ENCODE data around the gene FSHB.
"Not testable (repeated sequence)": the region's sequence is repeated elsewhere in the genome, so short reads cannot be mapped to it uniquely, and the experiment has no call there.

The FSHB gene

GRCh38 chr11:30245621-30246020, 14.8 kb downstream of the FSHB start:
- Mint-ChIP-seq H3K27me3 (peaks cover 4% of the 10 kb centered on the region), H3K9me3 (no peaks in the 10 kb centered on the region), H3K4me3 (no peak overlapping the region), H3K27ac (no peak overlapping the region), H3K36me3 (ENCODE audit: low read depth) (no peaks in the 10 kb centered on the region), H3K4me1 (peaks cover 5% of the 10 kb centered on the region)
- no peak for ATAC-seq
- no peak for DNase-seq

- Mint-ChIP-seq H3K4me1 (peaks cover 7% of the 10 kb centered on the region), H3K27ac (no peak overlapping the region), H3K9me3 (no peaks in the 10 kb centered on the region), H3K4me3 (no peak overlapping the region), H3K36me3 (ENCODE audit: low read depth) (no peaks in the 10 kb centered on the region), H3K27me3 (peaks cover 6% of the 10 kb centered on the region)
- DNase-seq = no peak
- no peak for ATAC-seq
Observed at GRCh38 chr11:30254307-30255298, 23.8 kb downstream of the FSHB start.

- H3K36me3 Mint-ChIP-seq (ENCODE audit: low read depth) = no peaks in the 10 kb centered on the region
- H3K4me1 Mint-ChIP-seq = peaks cover 7% of the 10 kb centered on the region
- no peak overlapping the region for H3K27ac Mint-ChIP-seq
- H3K9me3 Mint-ChIP-seq = no peaks in the 10 kb centered on the region
- peaks cover 6% of the 10 kb centered on the region for H3K27me3 Mint-ChIP-seq
- no peak overlapping the region for H3K4me3 Mint-ChIP-seq
- DNase-seq = no peak
- ATAC-seq = no peak
Observed at GRCh38 chr11:30255637-30256036, 24.8 kb downstream of the FSHB start.

GRCh38 chr11:30257058-30257457, 26.2 kb downstream of the FSHB start:
- no peaks in the 10 kb centered on the region for H3K36me3 Mint-ChIP-seq (ENCODE audit: low read depth)
- DNase-seq (no peak), ATAC-seq (no peak)
- no peak overlapping the region for H3K4me3 Mint-ChIP-seq
- no peaks in the 10 kb centered on the region for H3K9me3 Mint-ChIP-seq
- H3K4me1 Mint-ChIP-seq = peaks cover 7% of the 10 kb centered on the region
- H3K27ac Mint-ChIP-seq = no peak overlapping the region
- peaks cover 6% of the 10 kb centered on the region for H3K27me3 Mint-ChIP-seq

- H3K27ac Mint-ChIP-seq = no peak overlapping the region
- DNase-seq (no peak), ATAC-seq (no peak)
- H3K36me3 Mint-ChIP-seq (ENCODE audit: low read depth) = no peaks in the 10 kb centered on the region
- H3K4me1 Mint-ChIP-seq = peaks cover 7% of the 10 kb centered on the region
- H3K27me3 Mint-ChIP-seq = peaks cover 6% of the 10 kb centered on the region
- no peak overlapping the region for H3K4me3 Mint-ChIP-seq
- no peaks in the 10 kb centered on the region for H3K9me3 Mint-ChIP-seq
Observed at GRCh38 chr11:30258679-30259078, 27.9 kb downstream of the FSHB start.

- Mint-ChIP-seq H3K4me3 (no peak overlapping the region), H3K9me3 (no peaks in the 10 kb centered on the region), H3K4me1 (no peaks in the 10 kb centered on the region), H3K27me3 (peaks cover 6% of the 10 kb centered on the region), H3K36me3 (ENCODE audit: low read depth) (no peaks in the 10 kb centered on the region), H3K27ac (no peak overlapping the region)
- ATAC-seq = no peak
- no peak for DNase-seq
Observed at GRCh38 chr11:30260813-30261212, 30.0 kb downstream of the FSHB start.

GRCh38 chr11:30261821-30262220, 31.0 kb downstream of the FSHB start:
- Mint-ChIP-seq H3K27ac (no peak overlapping the region), H3K27me3 (peaks cover 4% of the 10 kb centered on the region), H3K36me3 (ENCODE audit: low read depth) (no peaks in the 10 kb centered on the region), H3K4me1 (no peaks in the 10 kb centered on the region), H3K4me3 (no peak overlapping the region), H3K9me3 (no peaks in the 10 kb centered on the region)
- ATAC-seq (no peak), DNase-seq (no peak)

- not testable (repeated sequence) for DNase-seq; H3K4me3 Mint-ChIP-seq; H3K4me1 Mint-ChIP-seq; H3K27me3 Mint-ChIP-seq; H3K9me3 Mint-ChIP-seq; H3K36me3 Mint-ChIP-seq (ENCODE audit: low read depth); ATAC-seq; H3K27ac Mint-ChIP-seq
Observed at GRCh38 chr11:30268638-30269037, 37.8 kb downstream of the FSHB start.

GRCh38 chr11:30270671-30271070, 39.9 kb downstream of the FSHB start:
- no peak overlapping the region for H3K4me3 Mint-ChIP-seq
- H3K36me3 Mint-ChIP-seq (ENCODE audit: low read depth) = no peaks in the 10 kb centered on the region
- ATAC-seq (no peak), DNase-seq (no peak)
- no peaks in the 10 kb centered on the region for H3K4me1 Mint-ChIP-seq
- H3K27me3 Mint-ChIP-seq = peaks cover 5% of the 10 kb centered on the region
- no peak overlapping the region for H3K27ac Mint-ChIP-seq
- H3K9me3 Mint-ChIP-seq = no peaks in the 10 kb centered on the region

GRCh38 chr11:30277176-30277575, 46.4 kb downstream of the FSHB start:
- H3K4me3 Mint-ChIP-seq = no peak overlapping the region
- no peak for ATAC-seq
- no peaks in the 10 kb centered on the region for H3K9me3 Mint-ChIP-seq
- H3K27me3 Mint-ChIP-seq = peaks cover 3% of the 10 kb centered on the region
- peaks cover 13% of the 10 kb centered on the region for H3K4me1 Mint-ChIP-seq
- no peak for DNase-seq
- no peak overlapping the region for H3K27ac Mint-ChIP-seq
- H3K36me3 Mint-ChIP-seq (ENCODE audit: low read depth) = no peaks in the 10 kb centered on the region

- no peak overlapping the region for H3K4me3 Mint-ChIP-seq
- H3K9me3 Mint-ChIP-seq = no peaks in the 10 kb centered on the region
- ATAC-seq = no peak
- H3K27ac Mint-ChIP-seq = no peak overlapping the region
- peaks cover 19% of the 10 kb centered on the region for H3K4me1 Mint-ChIP-seq
- no peak for DNase-seq
- H3K27me3 Mint-ChIP-seq = no peaks in the 10 kb centered on the region
- no peaks in the 10 kb centered on the region for H3K36me3 Mint-ChIP-seq (ENCODE audit: low read depth)
Observed at GRCh38 chr11:30279796-30280195, 49.0 kb downstream of the FSHB start.

GRCh38 chr11:30281476-30282288, 50.9 kb downstream of the FSHB start:
- no peaks in the 10 kb centered on the region for H3K36me3 Mint-ChIP-seq (ENCODE audit: low read depth)
- H3K27ac Mint-ChIP-seq = no peak overlapping the region
- no peak overlapping the region for H3K4me3 Mint-ChIP-seq
- no peaks in the 10 kb centered on the region for H3K27me3 Mint-ChIP-seq
- no peaks in the 10 kb centered on the region for H3K9me3 Mint-ChIP-seq
- ATAC-seq (peak; percentile 33), DNase-seq (peak; percentile 2)
- peaks cover 19% of the 10 kb centered on the region for H3K4me1 Mint-ChIP-seq

GRCh38 chr11:30282289-30282631, 51.4 kb downstream of the FSHB start:
- peak; percentile 33 for DNase-seq
- Mint-ChIP-seq H3K4me1 (peaks cover 19% of the 10 kb centered on the region), H3K36me3 (ENCODE audit: low read depth) (no peaks in the 10 kb centered on the region)

More at GRCh38 chr11:30282289-30282631, 51.4 kb downstream of the FSHB start:
- Mint-ChIP-seq H3K27me3 (no peaks in the 10 kb centered on the region), H3K4me3 (no peak overlapping the region), H3K27ac (no peak overlapping the region), H3K9me3 (no peaks in the 10 kb centered on the region)
- peak; percentile 87 for ATAC-seq

All from activated naive CD8-positive, alpha-beta T cell treated with anti-CD3 and anti-CD28 coated beads, Interleukin-2, amount 50 U/mL, for 24 hours (primary cell).